H1 (cell line): ENCODE results near the gene FPGS. TPM values are rescaled to one million over a fixed set of nuclear protein-coding genes. Genes with fewer than 3 reads are reported as not detected.

Experiments
- CEBPB ChIP-seq: IDR thresholded peaks from 2 replicates; pipeline ENCODE4 v1.6.1; 2012; ENCODE audit warnings: low read depth, low read length
- CHD1 ChIP-seq: IDR thresholded peaks from 2 replicates; pipeline ENCODE4 v1.6.1; 2012; ENCODE audit warnings: low read depth, low read length, improper control_type of control experiment
- EP300 ChIP-seq, 2 experiments: IDR thresholded peaks; 1 replicate in 1 of 2; 2 replicates in 1 of 2; pipeline ENCODE4 v1.6.1; 2011 to 2012; ENCODE audit warnings: low read depth in 2 of 2, low read length in 2 of 2, mild to moderate bottlenecking in 2 of 2, borderline replicate concordance in 1 of 2, inconsistent platforms in 1 of 2, moderate library complexity in 1 of 2
- MAX ChIP-seq: IDR thresholded peaks from 2 replicates; pipeline ENCODE4 v1.6.1; 2012; ENCODE audit warnings: inconsistent platforms
- PHF8 ChIP-seq: fragments of 200-600 bp; sonication (generic); conservative IDR thresholded peaks from 2 replicates; pipeline ENCODE4 v1.7.1; 2012; ENCODE audit warnings: low read depth, mild to moderate bottlenecking, inconsistent platforms, low read length, moderate library complexity
- SIX5 ChIP-seq: IDR thresholded peaks from 2 replicates; pipeline ENCODE4 v1.6.1; 2011; ENCODE audit warnings: mild to moderate bottlenecking, low read depth, low read length
- SP2 ChIP-seq: IDR thresholded peaks from 2 replicates; pipeline ENCODE4 v1.6.1; 2012; ENCODE audit warnings: mild to moderate bottlenecking, low read length, inconsistent platforms
- SUZ12 ChIP-seq: fragments of 200-600 bp; sonication (generic); IDR thresholded peaks from 2 replicates; pipeline ENCODE4 v1.6.1; 2012; ENCODE audit warnings: mild to moderate bottlenecking, inconsistent platforms, low read length, moderate library complexity, mixed read lengths
- TAF7 ChIP-seq: optimal IDR thresholded peaks from 2 replicates; pipeline ENCODE3; 2011; ENCODE audit warnings: low read depth, mild to moderate bottlenecking, inconsistent platforms, low read length, moderate library complexity, borderline replicate concordance
- YY1 ChIP-seq: IDR thresholded peaks from 2 replicates; pipeline ENCODE4 v1.6.1; 2011; ENCODE audit warnings: low read depth, mild to moderate bottlenecking, low read length
- polyA plus RNA-seq, 7 experiments: library from polyadenylated mRNA; depleted of rRNA in 3 of 7; stranded (reverse) in 5 of 7; unstranded in 2 of 7; fragments of >200 nt in 5 of 7; fragments of 200-250 nt in 2 of 7; gene quantifications; 1 replicate in 5 of 7; 2 replicates in 1 of 7; 4 replicates in 1 of 7; pipeline versions ENCODE4 v1.2.1 to v1.2.3, GENCODE V29; 2011 to 2013; ENCODE audit warnings: missing spikeins in 2 of 7, mixed read lengths in 2 of 7
- total RNA-seq: library from RNA; stranded (reverse); fragmentation: NEBNext Ultra II Directional; extraction: Animal tissue kit (Norgen Biotek cat#: 25700); gene quantifications from 2 replicates; pipeline ENCODE4 v1.2.1, GENCODE V29; 2021

FPGS gene
- total and polyA plus RNA-seq, 2 of the 8 experiments (the other 6 are each of a cell fraction or from before 2014, with no cell fraction given) = 62.4 to 83.0 TPM

DNA sequence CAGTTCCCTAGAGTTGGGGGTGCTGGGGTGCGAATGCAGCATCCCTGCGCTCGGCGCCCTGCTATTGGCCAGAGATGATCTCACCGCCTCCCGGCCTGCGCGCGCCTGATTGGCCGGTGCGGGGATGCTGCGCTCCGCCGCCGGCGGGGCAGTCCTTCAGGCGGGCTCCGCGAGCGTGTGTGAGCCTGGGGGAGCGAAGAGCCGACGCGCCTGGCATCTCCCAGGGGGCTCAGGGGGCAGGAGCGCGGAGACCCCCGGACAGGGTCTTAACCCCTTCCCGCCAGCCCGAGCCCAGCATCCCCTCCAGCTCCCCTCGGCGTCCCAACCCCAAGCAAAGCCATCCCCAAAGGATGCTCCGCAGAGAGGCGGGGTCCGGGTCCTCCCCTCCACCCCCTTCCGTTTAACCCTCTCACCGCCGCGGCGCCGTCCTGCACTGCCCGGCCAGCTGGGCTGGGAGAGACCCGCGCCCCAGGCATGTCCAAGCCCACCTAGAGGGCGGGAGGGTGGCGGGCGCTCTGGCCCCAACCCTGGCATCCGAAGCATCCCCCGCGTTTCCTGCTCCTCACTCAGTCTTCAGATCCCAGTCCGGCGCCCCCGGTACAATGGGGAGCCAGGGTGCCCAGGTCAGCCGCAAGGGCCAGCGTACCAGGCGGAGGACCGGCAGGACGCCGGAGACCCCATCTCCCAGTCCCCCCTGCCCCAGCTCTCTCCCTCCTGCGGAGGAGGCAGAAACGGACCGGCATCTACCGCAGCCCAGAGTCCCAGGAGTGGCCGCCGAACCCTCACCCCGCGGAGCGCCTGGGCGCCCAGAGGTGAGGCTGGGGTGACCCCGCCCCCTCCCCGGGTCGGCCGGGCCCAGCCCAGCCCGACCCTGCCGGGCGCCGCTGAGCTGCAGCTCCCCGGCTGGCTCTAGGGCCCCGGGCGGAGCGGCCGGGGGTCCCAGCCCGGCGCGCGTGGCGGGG lies 48.3 kb upstream of the FPGS start (continued):
- TF ChIP-seq PHF8 (0 out of 2 replicates have a peak, but pooled peaks have one; percentile 24), SP2 (no peak), YY1 (0 out of 2 replicates have a peak, but pooled peaks have one; percentile 34), TAF7 (peak; percentile 42), SUZ12 (no peak), MAX (peak; percentile 24; the same call in 1 of the 2 replicates), EP300 (IDR thresholded peaks at IDR 0.05; ENCODE audit: borderline replicate concordance in 1 of 2, low read depth in 2 of 2, low read length in 2 of 2) (no peak), CEBPB (no peak), CHD1 (no peak), SIX5 (no peak)
